Activated CD8-positive, alpha-beta T cell treated with anti-CD3 and anti-CD28 coated beads for 36 hours (primary cell): Measurements from ENCODE around the gene RIF1. TPM values are rescaled to one million over a fixed set of nuclear protein-coding genes. Genes with fewer than 3 reads are reported as not detected.

ENCODE experiments used
- ATAC-seq: fragments of 200-7000 bp; cut with Tn5 transposase; one replicate; pipeline ENCODE4 v1.10.0; 2021; ENCODE audit warnings: mild to moderate bottlenecking, moderate library complexity
- CTCF ChIA-PET: fragments of 350-600 bp; sonication (Branson Sonifier 250); formaldehyde crosslinking; loops from one replicate; lab custom pipeline; 2021; ENCODE audit warnings: antibody characterized with exemption; lab: Charles Lee
- POLR2A ChIA-PET: fragments of 350-600 bp; sonication (Branson Sonifier 250); formaldehyde crosslinking; loops from one replicate; lab custom pipeline; 2021; ENCODE audit warnings: antibody characterized with exemption; lab: Charles Lee
- DNase-seq: peaks from one replicate; pipeline ENCODE4 v3.0.0-alpha.2; 2020
- H3K27ac Mint-ChIP-seq: one replicate; pipeline ENCODE4 v1.8.0; 2021; ENCODE audit warnings: mild to moderate bottlenecking, mixed read lengths
- H3K27me3 Mint-ChIP-seq: one replicate; pipeline ENCODE4 v1.8.0; 2021; ENCODE audit warnings: mixed read lengths
- H3K36me3 Mint-ChIP-seq: one replicate; pipeline ENCODE4 v1.8.0; 2021; ENCODE audit warnings: low read depth, mixed read lengths
- H3K4me1 Mint-ChIP-seq: one replicate; pipeline ENCODE4 v1.8.0; 2021; ENCODE audit warnings: low read depth, mixed read lengths
- H3K4me3 Mint-ChIP-seq: one replicate; pipeline ENCODE4 v1.8.0; 2021; ENCODE audit warnings: mild to moderate bottlenecking, moderate library complexity, mixed read lengths
- H3K9me3 Mint-ChIP-seq: one replicate; pipeline ENCODE4 v1.8.0; 2021; ENCODE audit warnings: mixed read lengths
- CTCF ChIP-seq: fragments of 200-600 bp; IDR thresholded peaks from one replicate; pipeline ENCODE4 v1.8.0; 2022; ENCODE audit warnings: antibody characterized with exemption, mild to moderate bottlenecking
- intact Hi-C: fragments of 100-400 bp; cut with micrococcal nuclease; formaldehyde crosslinking; loops from one replicate; pipeline ENCODE4 v1.10.0; 2022
- total RNA-seq, 2 experiments: library from RNA; stranded (reverse); gene quantifications; one replicate each; pipeline ENCODE4 v1.2.3, GENCODE V29; 2021

RIF1 gene
- total RNA-seq: 10 to 100 TPM; 65.3 to 73.2 TPM

GRCh38 chr2:151409601-151410484 is at the start of gene RIF1:
RIF1 (plus strand) TSS chr2:151409902; CDS start chr2:151410424, 522 bp downstream.
- peak within 1 kb of the TSS; percentile 100 for H3K4me3 Mint-ChIP-seq
- POLR2A ChIA-PET: interaction anchor here (0.8 to 1.4 kb wide), 8 partner anchors 9 to 145 kb away, joined by 3 to 5 read pairs (median 4); partner anchors contain the start of gene NMI
- ATAC-seq (peak; percentile 95), DNase-seq (peak; percentile 87)
- TF ChIP-seq CTCF: peak; percentile 55
- peaks cover 19% of the 10 kb centered on the region for H3K4me1 Mint-ChIP-seq
- no peaks in the 10 kb centered on the region for H3K27me3 Mint-ChIP-seq
- H3K9me3 Mint-ChIP-seq: no peaks in the 10 kb centered on the region
- CTCF ChIA-PET: interaction anchor here (0.8 to 1.6 kb wide), 3 partner anchors 14 to 149 kb away, joined by 3 to 5 read pairs (median 4); partner anchors contain the start of gene RBM43
- H3K27ac Mint-ChIP-seq: peak within 1 kb of the TSS; percentile 94
- intact Hi-C loops: no loop called here
- H3K36me3 Mint-ChIP-seq: peaks cover 30% of the 10 kb centered on the region

- Mint-ChIP-seq H3K4me3 (no peak overlapping the region), H3K9me3 (no peaks in the 10 kb centered on the region), H3K27me3 (no peaks in the 10 kb centered on the region), H3K27ac (no peak overlapping the region), H3K4me1 (no peaks in the 10 kb centered on the region), H3K36me3 (no peaks in the 10 kb centered on the region)
- no peak for ATAC-seq
- POLR2A ChIA-PET: no interaction called here
- CTCF ChIA-PET: no interaction called here
- no peak for TF ChIP-seq CTCF
- intact Hi-C loops: no loop called here
- DNase-seq: no peak
These were observed 47.9 kb upstream of the RIF1 start for GRCh38 chr2:151361674-151362370.

- Mint-ChIP-seq H3K4me3 (no peak overlapping the region), H3K36me3 (no peaks in the 10 kb centered on the region), H3K27me3 (no peaks in the 10 kb centered on the region), H3K27ac (no peak overlapping the region), H3K4me1 (no peaks in the 10 kb centered on the region), H3K9me3 (no peaks in the 10 kb centered on the region)
- ATAC-seq (no peak), DNase-seq (no peak)
- intact Hi-C loops: no loop called here
- ChIA-PET CTCF (no interaction called here), POLR2A (no interaction called here)
- no peak for TF ChIP-seq CTCF
These were observed 46.0 kb upstream of the RIF1 start for GRCh38 chr2:151363709-151364108.

GRCh38 chr2:151367571-151367970 is 42.1 kb upstream of the RIF1 start:
- POLR2A ChIA-PET: no interaction called here
- ATAC-seq: no peak
- no peaks in the 10 kb centered on the region for H3K4me1 Mint-ChIP-seq
- no peak overlapping the region for H3K4me3 Mint-ChIP-seq
- no peak for DNase-seq
- no peak for TF ChIP-seq CTCF
- no peaks in the 10 kb centered on the region for H3K9me3 Mint-ChIP-seq
- CTCF ChIA-PET: no interaction called here
- intact Hi-C loops: no loop called here
- H3K36me3 Mint-ChIP-seq: no peaks in the 10 kb centered on the region
- H3K27ac Mint-ChIP-seq: no peak overlapping the region
- H3K27me3 Mint-ChIP-seq: no peaks in the 10 kb centered on the region
